ENCODE data around the gene LYVE1.

LYVE1 gene

DNA sequence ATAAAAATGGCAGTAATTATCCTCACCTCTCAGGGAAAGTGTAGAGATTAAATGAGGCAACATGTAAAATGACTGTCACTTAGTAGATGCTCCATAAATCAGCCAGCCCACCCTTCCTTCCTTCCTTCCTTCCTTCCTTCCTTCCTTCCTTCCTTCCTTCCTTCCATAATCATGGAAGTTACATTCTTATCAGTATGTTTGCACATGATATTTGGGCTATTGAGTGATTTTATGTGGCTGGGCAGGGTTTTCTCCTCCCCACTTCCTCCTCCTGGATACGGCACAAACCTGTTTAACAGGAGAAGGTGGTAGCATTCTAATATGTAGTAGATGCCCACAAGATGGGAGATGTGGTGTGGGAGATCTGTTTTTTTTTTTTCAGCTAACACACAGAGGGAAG lies 11.9 kb downstream of the LYVE1 start:
- no peak for DNase-seq (ENCODE audit: low read depth)

- DNase-seq (ENCODE audit: low read depth) = no peak
Measured at GRCh38 chr11:10551845-10552352, 16.6 kb downstream of the LYVE1 start.

DNA sequence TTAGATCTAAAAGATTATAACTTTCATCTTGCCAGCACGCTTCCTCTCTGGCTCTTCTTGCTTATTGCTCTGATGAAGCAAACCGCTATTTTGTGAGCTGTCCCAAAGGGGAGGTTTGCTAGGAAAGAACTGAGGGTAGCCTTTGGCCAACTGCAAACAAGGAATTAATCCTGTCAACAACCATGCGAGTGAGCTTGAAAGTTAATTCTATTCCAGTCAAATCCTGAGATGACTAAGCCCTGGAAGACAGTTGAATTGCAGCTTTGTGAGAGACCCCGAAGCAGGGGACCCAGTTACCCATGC lies 17.2 kb downstream of the LYVE1 start:
- DNase-seq (ENCODE audit: low read depth) = no peak

- DNase-seq (ENCODE audit: low read depth) = no peak
Measured at GRCh38 chr11:10550503-10551289, 17.8 kb downstream of the LYVE1 start.

- DNase-seq (ENCODE audit: low read depth) = no peak
Measured at GRCh38 chr11:10544491-10545465, 23.7 kb downstream of the LYVE1 start.

DNA sequence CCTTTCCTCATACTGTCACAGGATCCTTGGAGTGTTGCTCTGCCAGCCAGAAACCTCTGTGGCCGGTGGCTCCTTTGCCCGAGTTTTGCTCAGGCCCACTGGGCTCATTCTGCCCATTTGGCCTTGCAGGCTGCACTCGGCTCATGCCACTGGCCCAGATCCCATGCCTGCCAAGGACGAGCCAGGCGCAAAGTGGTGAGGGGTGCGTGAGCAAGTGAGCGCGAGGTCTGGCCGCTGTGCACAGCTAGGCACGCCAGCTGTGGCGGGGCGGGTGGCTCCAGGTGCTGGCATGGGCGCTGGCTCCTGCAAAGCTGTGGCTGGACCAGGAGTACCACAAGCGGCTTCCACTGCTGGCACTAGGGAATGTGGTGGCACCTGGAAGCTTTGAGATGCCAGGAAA lies 24.7 kb downstream of the LYVE1 start:
- DNase-seq (ENCODE audit: low read depth) = no peak

DNA sequence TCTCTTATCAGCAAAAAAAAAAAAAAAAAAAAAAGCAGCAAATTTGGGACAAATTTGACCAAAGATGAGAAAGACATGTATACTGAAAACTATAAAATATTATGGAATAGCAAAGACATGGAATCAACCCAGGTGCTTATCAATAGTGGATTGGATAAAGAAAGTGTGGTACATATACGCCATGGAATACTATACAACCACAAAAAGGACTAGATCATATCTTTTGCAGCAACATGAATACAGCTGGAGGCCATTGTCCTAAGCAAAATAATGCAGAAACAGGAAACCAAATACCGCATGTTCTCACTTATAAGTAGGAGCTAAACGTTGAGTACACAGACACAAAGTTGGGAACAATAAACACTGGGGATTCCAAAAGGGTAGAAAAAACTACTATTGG lies 25.7 kb downstream of the LYVE1 start:
- DNase-seq (ENCODE audit: low read depth) = no peak

GRCh38 chr11:10541561-10541930 lies 26.9 kb downstream of the LYVE1 start:
- no peak for DNase-seq (ENCODE audit: low read depth)

DNA sequence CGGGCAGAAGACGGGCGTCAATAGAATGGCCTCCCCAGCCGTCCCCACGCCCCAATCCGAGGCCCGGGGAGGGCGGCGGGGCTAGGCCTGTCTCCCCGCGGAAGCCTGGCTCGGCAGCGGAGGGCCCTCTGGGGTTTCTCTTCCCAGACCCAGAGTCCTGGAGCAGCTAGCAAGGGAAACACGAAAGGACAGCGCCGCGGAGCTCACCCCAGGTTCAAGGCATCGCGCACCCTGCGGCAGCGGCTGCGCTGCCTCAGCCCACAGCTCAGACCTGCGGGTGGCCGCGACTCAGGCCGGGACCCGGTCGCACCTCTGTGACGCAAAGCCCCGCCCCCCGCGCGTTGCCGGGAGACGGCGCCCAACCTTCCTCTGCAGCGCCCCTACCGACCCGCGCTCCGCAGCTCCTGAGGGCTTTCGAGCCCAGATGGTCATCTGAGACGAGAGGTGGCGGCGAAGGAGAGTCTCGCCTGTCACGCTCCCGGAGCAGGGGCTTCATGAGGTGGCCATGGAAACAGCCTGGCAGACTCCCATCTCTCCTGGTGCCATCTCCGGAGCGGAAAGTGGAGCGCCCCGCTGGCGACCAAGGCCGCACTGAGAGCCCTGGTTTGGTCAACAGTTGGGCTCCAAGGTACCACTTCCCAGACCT lies 27.4 kb downstream of the LYVE1 start, which contains the start of gene RNF141:
TSS of gene RNF141 (minus strand) at position 273 of the 646 bp plus-strand sequence. CDS start 7,029 bp downstream, outside the sequence.
- DNase-seq (ENCODE audit: low read depth) = no peak

GRCh38 chr11:10540546-10540914 lies 27.9 kb downstream of the LYVE1 start:
- no peak for DNase-seq (ENCODE audit: low read depth)

- DNase-seq (ENCODE audit: low read depth) = no peak
Measured at GRCh38 chr11:10539339-10539738, 29.1 kb downstream of the LYVE1 start.

- DNase-seq (ENCODE audit: low read depth) = no peak
Measured at GRCh38 chr11:10538924-10539323, 29.5 kb downstream of the LYVE1 start.

DNA sequence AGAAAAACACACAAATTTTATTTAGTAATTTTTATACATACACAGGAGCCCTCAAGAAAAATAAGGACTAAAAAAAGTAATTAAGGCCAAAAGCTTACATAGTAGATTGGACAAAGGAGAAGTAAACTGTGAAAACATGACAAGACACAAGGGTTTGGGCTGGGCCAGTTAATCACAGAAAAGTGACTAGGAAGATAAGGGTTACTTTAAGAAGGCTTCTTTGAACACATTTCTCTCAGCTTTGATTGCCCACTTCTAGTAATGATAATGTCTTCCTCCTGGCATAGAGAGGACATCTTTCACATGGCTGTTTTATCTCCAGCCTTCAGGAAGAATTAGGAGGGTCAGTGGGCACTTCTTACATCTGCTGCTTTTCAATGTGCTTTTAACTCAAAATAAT lies 30.9 kb downstream of the LYVE1 start:
- no peak for DNase-seq (ENCODE audit: low read depth)

GRCh38 chr11:10534316-10534715 lies 34.1 kb downstream of the LYVE1 start:
- no peak for DNase-seq (ENCODE audit: low read depth)

DNA sequence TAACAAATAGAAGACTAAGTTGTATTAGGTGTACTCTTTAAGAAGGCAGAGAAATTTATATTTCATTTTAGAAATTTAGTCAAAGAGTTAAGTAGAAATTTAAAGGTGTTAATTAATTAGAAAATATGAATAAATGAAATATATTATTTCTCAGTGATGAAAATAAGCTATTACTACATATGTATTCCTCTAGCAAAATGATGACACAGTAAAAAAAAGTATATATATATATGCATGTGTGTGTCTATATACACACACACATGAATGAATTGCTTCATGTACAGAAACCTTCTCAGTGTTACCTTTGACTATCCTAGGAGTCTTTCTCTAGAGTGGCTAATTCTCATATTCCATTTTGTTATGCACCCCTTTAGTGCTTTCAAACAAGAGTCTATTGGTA lies 35.1 kb downstream of the LYVE1 start:
- no peak for DNase-seq (ENCODE audit: low read depth)

DNA sequence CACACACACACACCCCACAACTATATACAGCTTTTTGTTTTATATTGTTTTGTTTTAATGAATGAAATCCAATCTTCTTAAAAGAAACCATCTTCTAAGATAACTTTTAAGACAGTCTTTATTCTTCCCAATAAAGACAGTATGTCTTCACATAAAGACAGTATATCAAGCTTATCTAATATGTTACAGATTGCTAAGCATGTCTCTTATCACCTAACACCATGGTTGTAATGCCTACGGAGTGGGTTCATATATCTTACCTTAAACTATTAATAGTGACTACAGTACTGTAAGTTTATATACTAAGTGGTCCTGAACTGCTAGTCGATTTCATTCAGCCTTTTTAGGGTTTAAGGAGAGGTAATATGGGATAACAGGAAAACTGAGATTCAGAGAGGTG lies 35.9 kb downstream of the LYVE1 start:
- DNase-seq (ENCODE audit: low read depth) = no peak

DNA sequence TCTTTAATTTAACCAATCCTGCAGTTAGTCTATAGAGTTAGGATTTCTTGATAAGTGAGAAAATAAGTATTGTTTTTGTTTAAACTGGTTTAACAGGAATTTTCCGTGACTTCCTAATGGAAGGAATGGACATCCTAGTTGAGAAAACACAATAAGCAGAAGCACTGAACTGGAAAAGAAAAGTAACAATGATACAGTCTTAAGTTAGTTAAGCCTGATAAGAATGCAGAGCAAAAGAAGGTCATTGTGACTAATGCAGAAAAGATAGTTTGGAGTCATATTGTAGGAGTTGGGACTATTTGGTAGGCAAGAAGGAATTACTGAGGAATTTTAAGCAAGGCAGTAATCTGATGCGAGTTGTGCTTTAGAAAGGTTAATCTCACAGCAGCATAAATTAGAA lies 39.2 kb downstream of the LYVE1 start:
- peak; percentile 70 for DNase-seq (ENCODE audit: low read depth)

DNA sequence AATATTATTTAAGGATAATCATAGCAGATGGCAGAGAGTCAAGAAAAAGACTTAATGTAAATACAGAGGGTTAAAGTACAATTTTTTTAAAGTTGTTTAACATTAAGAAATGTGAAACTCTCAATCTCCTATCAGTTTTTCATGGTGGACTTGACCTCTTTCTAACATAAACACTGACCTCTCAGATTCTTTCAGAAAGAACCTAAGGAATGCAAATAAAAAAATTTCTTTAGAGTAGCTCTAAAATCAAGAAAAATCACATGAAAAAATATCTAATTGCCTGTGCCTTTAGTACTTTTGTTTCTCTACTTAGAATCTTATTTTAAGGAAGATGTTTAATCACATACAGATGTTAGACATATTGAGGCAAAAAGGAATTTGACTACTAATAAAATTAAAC lies 40.3 kb downstream of the LYVE1 start:
- DNase-seq (ENCODE audit: low read depth) = no peak

- no peak for DNase-seq (ENCODE audit: low read depth)
Measured at GRCh38 chr11:10526974-10527918, 41.2 kb downstream of the LYVE1 start.

GRCh38 chr11:10524471-10524870 lies 44.0 kb downstream of the LYVE1 start:
- DNase-seq (ENCODE audit: low read depth) = no peak

- no peak for DNase-seq (ENCODE audit: low read depth)
Measured at GRCh38 chr11:10522921-10523320, 45.5 kb downstream of the LYVE1 start.
